Activated T-helper 2 cell treated with anti-CD3 and anti-CD28 coated beads, Interferon-gamma antibody, Interleukin-2, Interleukin-4, amounts not matched to agents 10 μg/mL and 5 μg/mL and 100 μg/mL, durations not matched to agents 14 hours and 24 hours and 36 hours (primary cell): ENCODE measurements around the gene SLC39A11. TPM values are rescaled to one million over a fixed set of nuclear protein-coding genes. Genes with fewer than 3 reads are reported as not detected.

ENCODE experiments used
- DNase-seq: peaks from one replicate; pipeline ENCODE4 v3.0.0; 2021; ENCODE audit warnings: low spot score
- H3K27ac Mint-ChIP-seq: one replicate; pipeline ENCODE4 v1.8.0; 2021; ENCODE audit warnings: mixed read lengths
- H3K27me3 Mint-ChIP-seq: one replicate; pipeline ENCODE4 v1.8.0; 2021; ENCODE audit warnings: low read depth, mixed read lengths
- H3K36me3 Mint-ChIP-seq: one replicate; pipeline ENCODE4 v1.8.0; 2021; ENCODE audit warnings: low read depth, mixed read lengths
- H3K4me1 Mint-ChIP-seq: one replicate; pipeline ENCODE4 v1.8.0; 2021; ENCODE audit warnings: low read depth, mixed read lengths
- H3K4me3 Mint-ChIP-seq: one replicate; pipeline ENCODE4 v1.8.0; 2021; ENCODE audit warnings: low read depth, mild to moderate bottlenecking, moderate library complexity, mixed read lengths
- H3K9me3 Mint-ChIP-seq: one replicate; pipeline ENCODE4 v1.8.0; 2021; ENCODE audit warnings: mixed read lengths
- intact Hi-C: fragments of 100-400 bp; cut with micrococcal nuclease; formaldehyde crosslinking; loops from one replicate; pipeline ENCODE4 v1.15.1; 2023
- total RNA-seq: library from RNA; stranded (reverse); gene quantifications from 2 replicates; pipeline ENCODE4 v1.2.3, GENCODE V29; 2022

SLC39A11 gene
- total RNA-seq, 1 donor from 2014 or later = 20.2 TPM

DNA sequence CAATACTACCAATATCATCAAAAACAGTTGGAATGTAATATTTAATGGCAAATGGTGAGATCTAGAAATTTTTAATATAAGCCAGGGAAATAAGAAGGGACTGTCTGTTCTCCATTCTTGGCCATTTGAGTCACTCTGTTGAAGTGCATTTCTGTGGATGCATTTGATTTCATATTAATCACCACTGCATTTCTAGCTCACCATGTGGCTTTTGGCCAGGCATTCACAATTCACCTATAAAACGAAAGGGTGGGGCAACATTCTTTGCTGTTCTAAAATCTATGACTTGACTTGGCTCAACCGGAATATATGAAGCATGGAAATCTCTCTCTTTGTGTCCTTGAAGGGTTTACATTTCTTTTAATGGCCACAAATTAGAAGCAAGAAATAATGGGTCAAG lies 483.0 kb downstream of the SLC39A11 start:
- intact Hi-C loops = no loop called here
- Mint-ChIP-seq H3K4me1 (no peaks in the 10 kb centered on the region), H3K9me3 (peaks cover 15% of the 10 kb centered on the region), H3K36me3 (no peaks in the 10 kb centered on the region), H3K4me3 (no peak overlapping the region), H3K27me3 (peaks cover 20% of the 10 kb centered on the region), H3K27ac (no peak overlapping the region)
- no peak for DNase-seq

DNA sequence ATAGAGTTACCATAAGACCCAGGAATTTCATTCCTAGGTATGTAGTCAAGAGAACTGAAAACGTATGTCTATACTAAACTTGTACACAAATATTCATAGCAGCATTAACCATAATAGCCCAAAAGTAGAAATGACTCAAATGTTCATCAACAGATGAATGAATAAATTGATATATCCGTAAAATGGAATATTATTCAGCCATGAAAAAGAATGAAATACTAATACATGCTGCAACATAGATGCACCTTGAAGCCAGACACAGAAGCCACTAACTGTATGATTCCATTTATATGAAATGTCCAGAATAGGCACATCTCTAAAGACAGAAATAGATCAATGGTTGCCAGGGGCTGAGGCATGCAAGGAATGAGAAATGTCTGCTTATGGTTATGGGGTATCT lies 484.1 kb downstream of the SLC39A11 start:
- no peak for DNase-seq
- Mint-ChIP-seq H3K27ac (no peak overlapping the region), H3K4me3 (no peak overlapping the region)

DNA sequence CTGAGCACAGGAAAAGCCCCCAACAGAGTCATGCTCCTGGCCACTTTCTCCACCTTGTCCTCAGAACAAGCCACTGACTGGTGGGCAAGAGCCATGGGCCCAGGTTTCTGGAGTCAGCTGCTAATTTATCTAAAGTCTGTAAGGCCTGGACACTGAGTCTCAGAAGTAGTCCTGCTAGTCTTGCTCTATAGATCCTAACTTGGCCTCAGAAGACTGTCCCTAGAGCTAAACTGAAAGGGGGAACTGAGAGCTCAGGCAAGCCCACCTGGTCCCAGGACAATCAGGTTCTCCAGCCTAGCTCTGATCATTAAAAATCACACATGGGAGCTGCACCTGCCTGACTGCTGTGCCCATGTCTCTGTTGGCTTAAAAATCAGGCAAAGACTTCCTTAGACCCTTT lies 485.8 kb downstream of the SLC39A11 start:
- no peak for DNase-seq
- intact Hi-C loops = no loop called here
- peaks cover 6% of the 10 kb centered on the region for H3K27me3 Mint-ChIP-seq
- H3K4me1 Mint-ChIP-seq = no peaks in the 10 kb centered on the region
- H3K36me3 Mint-ChIP-seq = no peaks in the 10 kb centered on the region
- no peak overlapping the region for H3K27ac Mint-ChIP-seq
- H3K4me3 Mint-ChIP-seq = no peak overlapping the region
- peaks cover 15% of the 10 kb centered on the region for H3K9me3 Mint-ChIP-seq

More for the DNA sequence above, 484.1 kb downstream of the SLC39A11 start:
- H3K36me3 Mint-ChIP-seq = no peaks in the 10 kb centered on the region
- no peaks in the 10 kb centered on the region for H3K4me1 Mint-ChIP-seq
- intact Hi-C loops = no loop called here
- H3K9me3 Mint-ChIP-seq = peaks cover 15% of the 10 kb centered on the region
- peaks cover 11% of the 10 kb centered on the region for H3K27me3 Mint-ChIP-seq

GRCh38 chr17:72605543-72605942 lies 486.9 kb downstream of the SLC39A11 start:
- Mint-ChIP-seq H3K4me3 (no peak overlapping the region), H3K9me3 (peaks cover 15% of the 10 kb centered on the region), H3K27ac (no peak overlapping the region), H3K27me3 (peaks cover 9% of the 10 kb centered on the region), H3K4me1 (no peaks in the 10 kb centered on the region), H3K36me3 (no peaks in the 10 kb centered on the region)
- DNase-seq = no peak
- intact Hi-C loops = no loop called here

DNA sequence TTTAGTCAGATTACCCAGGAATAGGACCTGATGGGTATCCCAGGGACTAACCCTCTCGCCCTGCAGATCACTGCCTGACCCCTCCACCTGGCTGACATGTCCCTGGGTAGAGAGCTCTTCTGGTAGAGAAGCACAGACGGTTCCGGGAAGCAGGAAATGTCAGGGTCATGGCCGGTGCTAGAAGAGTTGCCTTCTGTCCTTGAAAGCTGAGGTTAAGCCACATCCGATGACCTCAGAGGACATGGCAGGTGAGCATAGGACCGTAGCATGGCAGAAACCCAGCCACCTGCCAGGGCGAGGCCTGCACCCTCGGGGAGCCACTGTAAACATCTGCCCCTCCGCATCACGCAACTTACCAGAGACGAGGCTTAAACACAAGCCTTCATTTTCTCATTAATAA lies 488.0 kb downstream of the SLC39A11 start:
- H3K27ac Mint-ChIP-seq = no peak overlapping the region
- intact Hi-C loops = no loop called here
- no peaks in the 10 kb centered on the region for H3K36me3 Mint-ChIP-seq
- H3K4me1 Mint-ChIP-seq = no peaks in the 10 kb centered on the region
- H3K4me3 Mint-ChIP-seq = no peak overlapping the region
- no peak for DNase-seq
- H3K27me3 Mint-ChIP-seq = peaks cover 12% of the 10 kb centered on the region
- peaks cover 15% of the 10 kb centered on the region for H3K9me3 Mint-ChIP-seq

DNA sequence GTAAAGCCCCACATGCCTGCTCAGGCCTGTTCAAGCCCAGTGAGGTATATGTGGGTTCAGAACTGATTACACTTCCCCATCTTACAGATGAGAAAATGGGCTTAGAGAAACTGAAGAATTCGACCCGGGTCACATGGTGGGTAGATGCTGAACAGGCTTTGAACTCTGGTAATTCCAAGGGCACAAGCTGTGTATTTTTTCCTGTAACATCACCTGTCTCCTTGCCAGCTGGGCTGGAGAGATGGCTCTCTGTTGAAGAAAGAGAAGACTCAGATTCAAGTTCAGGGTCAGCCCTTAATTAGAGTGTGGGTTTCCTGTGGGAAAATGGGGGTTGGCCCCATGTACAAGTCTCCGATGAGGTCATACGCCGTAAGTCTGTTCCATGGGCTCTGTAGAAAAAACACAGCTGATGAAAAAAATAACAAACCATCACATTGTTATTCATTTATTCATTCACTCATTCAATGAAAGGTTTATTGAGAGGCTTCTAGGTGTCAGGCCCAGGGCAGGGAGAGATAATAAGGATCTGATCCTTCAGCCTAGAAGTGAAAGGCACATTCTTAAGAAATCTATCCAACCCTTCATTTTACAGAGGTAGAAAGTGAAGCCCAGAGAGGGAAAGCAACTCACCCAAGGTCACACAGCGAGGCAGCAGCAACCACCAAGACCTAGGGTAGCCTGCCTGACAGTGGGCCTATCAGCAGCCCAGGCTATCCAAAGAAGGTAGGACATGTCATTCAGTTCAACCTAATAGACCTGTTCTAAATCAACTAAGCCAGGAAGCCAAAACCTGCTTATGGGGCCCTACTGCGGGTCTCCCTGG lies 488.9 kb downstream of the SLC39A11 start:
- intact Hi-C loops = no loop called here
- Mint-ChIP-seq H3K36me3 (no peaks in the 10 kb centered on the region), H3K27ac (no peak overlapping the region), H3K27me3 (peaks cover 16% of the 10 kb centered on the region), H3K9me3 (peaks cover 13% of the 10 kb centered on the region), H3K4me3 (no peak overlapping the region), H3K4me1 (no peaks in the 10 kb centered on the region)
- no peak for DNase-seq

DNA sequence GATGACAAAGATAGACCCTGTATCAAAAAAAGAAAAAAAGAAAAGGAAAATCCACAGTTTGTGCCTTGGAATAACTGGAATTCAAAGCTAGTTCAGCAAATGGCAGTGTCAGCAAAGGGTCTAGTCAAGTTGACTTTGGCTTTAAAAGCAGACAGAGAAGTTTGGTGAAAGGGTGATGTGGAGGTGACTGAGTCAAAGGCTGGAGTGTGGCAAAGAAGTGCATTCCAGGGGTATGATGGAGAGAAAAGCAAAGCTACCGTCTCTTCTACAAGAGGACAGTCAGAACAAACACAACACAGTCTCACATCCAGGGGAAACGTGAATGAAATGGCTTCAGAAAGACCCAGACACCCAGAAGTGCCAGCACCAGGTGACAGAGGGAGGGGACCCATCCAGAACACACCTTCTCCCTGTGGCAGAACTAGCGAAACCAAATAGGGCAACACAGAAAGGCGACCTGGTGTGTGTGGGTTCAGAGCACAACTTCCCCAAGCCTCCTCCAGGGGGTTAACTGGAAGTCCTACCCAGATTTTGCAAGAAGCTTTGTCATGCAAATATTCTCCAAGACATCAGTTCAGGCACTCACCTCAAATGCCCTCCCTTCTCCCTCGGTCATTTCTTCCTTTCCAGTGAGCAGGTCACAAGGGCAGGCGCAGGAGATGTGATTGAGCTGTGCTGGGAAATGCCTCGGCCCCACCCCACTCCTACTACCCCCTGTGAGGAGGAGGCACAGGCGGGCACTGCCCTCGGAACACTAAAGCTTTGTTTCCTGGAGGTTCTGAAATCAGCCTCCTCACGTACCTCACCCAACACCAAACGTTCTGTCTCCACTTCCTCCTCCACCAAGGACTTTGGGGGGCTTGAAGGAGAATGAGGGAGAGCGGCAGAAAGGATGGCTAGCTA lies 489.7 kb downstream of the SLC39A11 start:
- Mint-ChIP-seq H3K27ac (no peak overlapping the region), H3K36me3 (no peaks in the 10 kb centered on the region), H3K27me3 (peaks cover 23% of the 10 kb centered on the region), H3K4me3 (no peak overlapping the region), H3K9me3 (peaks cover 4% of the 10 kb centered on the region), H3K4me1 (no peaks in the 10 kb centered on the region)
- no peak for DNase-seq
- intact Hi-C loops = no loop called here

DNA sequence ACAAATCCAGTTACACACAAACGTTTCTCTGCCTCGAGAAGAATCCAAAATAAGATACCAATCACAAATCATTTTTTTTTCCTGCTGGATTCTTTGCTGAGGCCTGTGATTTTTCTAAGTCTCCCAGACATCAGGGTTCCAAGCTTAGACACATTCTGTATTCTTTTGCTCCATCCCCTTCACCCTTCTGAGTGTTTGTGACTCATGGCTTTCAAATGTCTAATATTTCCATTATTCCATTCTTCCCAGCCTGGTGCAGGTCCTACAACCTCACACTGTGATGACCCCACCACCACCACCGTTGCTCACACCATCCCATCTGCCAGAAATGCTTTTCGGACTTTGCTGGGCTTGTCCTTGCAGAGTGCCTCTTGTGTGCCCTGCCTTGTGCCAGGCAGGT lies 491.6 kb downstream of the SLC39A11 start:
- Mint-ChIP-seq H3K27ac (no peak overlapping the region), H3K9me3 (no peaks in the 10 kb centered on the region), H3K27me3 (peaks cover 31% of the 10 kb centered on the region), H3K36me3 (no peaks in the 10 kb centered on the region), H3K4me1 (no peaks in the 10 kb centered on the region), H3K4me3 (no peak overlapping the region)
- no peak for DNase-seq
- intact Hi-C loops = no loop called here

DNA sequence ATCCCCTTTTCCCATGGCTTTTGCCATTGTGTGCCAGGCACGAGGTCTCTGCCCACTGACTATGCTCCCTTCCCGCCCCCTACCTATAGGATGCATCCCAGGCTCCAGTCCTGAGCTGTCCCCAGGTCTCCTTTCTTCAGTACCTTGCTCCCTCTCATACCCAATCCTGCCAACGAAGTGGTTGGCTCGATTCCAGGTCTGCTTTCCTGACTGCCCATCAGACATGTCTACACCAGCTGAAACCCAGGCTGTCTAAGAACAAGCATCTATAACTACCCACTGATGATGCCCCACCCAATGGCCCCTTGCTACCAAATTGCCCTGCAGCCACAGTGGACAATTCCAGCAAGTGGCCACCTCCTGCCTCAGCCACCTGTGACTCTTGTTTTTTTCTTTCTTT lies 492.6 kb downstream of the SLC39A11 start:
- Mint-ChIP-seq H3K36me3 (no peaks in the 10 kb centered on the region), H3K27me3 (peaks cover 38% of the 10 kb centered on the region), H3K4me3 (no peak overlapping the region), H3K27ac (no peak overlapping the region), H3K4me1 (no peaks in the 10 kb centered on the region), H3K9me3 (no peaks in the 10 kb centered on the region)
- no peak for DNase-seq
- intact Hi-C loops = no loop called here

DNA sequence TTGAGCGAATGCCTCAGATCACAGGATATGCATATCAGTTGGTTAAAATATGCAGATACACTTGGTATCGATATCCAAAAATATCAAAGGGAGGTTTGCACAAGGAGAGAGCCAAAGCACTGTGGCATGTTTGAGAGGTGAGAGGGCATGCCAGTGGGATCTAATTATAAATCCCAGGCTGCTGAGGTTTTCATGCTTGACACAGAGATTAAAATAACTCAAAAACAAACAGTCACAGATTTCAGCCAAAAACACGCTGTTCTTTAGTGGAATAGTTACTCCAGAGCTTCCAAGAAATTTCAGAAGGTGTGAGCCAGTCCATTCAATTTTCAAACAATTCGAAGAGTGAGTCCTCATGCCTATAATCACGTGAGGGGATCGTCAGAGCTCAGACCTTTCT lies 493.8 kb downstream of the SLC39A11 start:
- Mint-ChIP-seq H3K4me3 (no peak overlapping the region), H3K36me3 (no peaks in the 10 kb centered on the region), H3K27ac (no peak overlapping the region), H3K27me3 (peaks cover 46% of the 10 kb centered on the region), H3K4me1 (no peaks in the 10 kb centered on the region), H3K9me3 (no peaks in the 10 kb centered on the region)
- intact Hi-C loops = no loop called here
- DNase-seq = no peak

DNA sequence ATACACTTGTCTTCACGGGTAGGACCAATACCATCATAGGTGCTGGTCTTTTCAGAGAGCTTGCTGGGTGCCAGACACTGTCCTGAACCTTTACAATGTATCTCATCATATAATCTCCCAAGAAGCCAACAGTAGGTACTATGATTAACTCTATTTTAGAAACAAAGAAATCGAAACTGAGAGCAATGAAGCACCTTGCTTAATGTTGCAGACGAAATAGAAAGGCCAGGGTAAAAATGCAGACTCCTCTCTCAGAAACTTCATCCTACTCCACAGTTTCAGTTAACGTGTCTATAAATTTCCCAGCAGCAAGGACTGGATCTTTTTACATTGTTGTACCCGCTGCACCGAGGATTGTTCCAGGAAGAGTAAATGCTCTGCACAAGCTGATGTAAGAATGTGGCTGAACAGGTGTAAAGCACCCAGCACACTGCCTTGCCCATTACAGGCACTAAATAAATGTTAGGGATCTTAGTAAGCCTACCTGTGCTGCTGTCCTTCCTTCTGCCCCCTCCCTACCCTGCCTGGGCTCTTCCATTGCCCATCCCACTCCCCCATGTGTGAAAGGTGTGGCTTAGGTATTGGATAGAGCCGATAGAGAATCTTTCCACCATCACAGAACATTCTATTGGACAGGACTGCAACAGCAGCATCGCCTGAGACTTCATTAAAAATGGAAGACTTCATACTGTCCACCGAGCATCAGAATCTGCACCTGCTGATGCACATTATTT lies 495.0 kb downstream of the SLC39A11 start:
- intact Hi-C loops = no loop called here
- Mint-ChIP-seq H3K4me1 (no peaks in the 10 kb centered on the region), H3K4me3 (no peak overlapping the region), H3K27ac (no peak overlapping the region), H3K27me3 (peaks cover 51% of the 10 kb centered on the region), H3K36me3 (no peaks in the 10 kb centered on the region), H3K9me3 (no peaks in the 10 kb centered on the region)
- DNase-seq = no peak
